IPS-NIHi7 (cell line): ENCODE results near the gene CDADC1.
A peak's percentile ranks its signal among the peaks of the same experiment; 100 is the strongest.

Source experiments
- DNase-seq: peaks from one replicate; pipeline ENCODE4 v3.0.0; 2012; ENCODE audit warnings: mixed read lengths; ENCODE audit errors: extremely low spot score

CDADC1 gene

GRCh38 chr13:49247643-49248621 lies at the start of gene CDADC1:
Gene CDADC1 (plus strand): TSS chr13:49247925. CDS start chr13:49248038, 113 bp downstream.
- DNase-seq = peak; percentile 98

DNA sequence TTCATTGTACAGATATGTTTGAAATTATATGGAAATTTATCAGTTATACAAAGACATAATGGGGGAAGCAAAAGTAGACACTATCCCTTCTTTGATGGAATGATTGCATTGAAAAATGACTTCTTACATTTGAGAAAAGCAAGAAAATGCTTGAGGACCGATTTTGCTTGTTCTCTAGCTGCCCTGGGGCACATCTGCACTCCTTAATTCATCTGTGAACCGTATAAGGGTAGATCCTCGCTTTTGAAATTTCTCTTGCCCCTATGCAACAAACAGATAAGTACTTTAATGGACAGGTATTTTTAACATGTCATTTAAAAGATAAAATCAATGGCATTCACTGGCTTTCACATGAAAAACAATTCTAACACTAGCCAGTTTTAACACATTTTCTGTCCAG lies 41.1 kb upstream of the CDADC1 start:
- no peak for DNase-seq

- DNase-seq = no peak
These were observed 39.1 kb upstream of the CDADC1 start for GRCh38 chr13:49208619-49209018.

- no peak for DNase-seq
These were observed 37.6 kb upstream of the CDADC1 start for GRCh38 chr13:49210114-49210513.

- no peak for DNase-seq
These were observed 37.1 kb upstream of the CDADC1 start for GRCh38 chr13:49210669-49211068.

DNA sequence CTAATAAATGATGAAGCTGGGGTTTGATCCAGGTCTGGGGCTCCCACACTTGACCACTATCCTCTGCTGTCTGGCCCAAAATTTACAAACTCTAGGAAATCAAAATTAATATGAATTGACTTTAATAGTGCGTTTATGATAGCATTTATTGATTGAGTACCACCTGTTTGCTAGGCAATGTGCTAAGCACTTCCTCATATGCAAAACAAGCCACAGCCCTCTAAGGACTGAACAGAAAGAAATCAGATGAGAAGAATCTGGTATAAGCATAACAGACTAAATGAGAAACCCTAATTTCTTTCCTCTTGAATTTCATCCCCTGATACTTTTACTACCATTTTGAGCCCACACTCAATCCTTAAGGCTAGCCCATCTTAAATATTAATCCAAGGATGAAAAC lies 34.2 kb upstream of the CDADC1 start:
- DNase-seq = no peak

GRCh38 chr13:49213997-49214916 lies 33.5 kb upstream of the CDADC1 start:
- no peak for DNase-seq

DNA sequence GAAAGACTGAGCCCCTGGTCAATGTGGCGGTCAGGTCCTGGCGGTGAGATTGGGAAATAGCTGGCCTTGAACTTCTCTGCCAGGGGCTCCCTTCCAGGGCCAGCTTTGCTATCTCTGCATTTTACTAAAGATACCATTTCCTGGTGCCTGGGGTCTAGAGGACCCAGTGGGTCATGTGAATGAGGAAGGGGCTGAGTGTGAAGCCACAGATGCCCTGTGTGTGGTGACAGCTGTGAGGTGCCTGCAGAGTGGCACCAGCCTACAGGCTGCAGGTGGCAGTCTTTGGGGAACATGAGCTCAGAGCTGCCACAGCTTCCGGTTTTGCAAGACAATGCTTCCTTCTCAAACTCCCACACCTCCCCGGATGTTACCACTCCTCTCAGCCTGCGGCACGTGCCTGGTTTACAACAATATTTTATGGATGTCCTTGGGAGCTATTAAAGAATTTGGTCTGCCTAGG lies 32.8 kb upstream of the CDADC1 start:
- peak; percentile 63 for DNase-seq

DNA sequence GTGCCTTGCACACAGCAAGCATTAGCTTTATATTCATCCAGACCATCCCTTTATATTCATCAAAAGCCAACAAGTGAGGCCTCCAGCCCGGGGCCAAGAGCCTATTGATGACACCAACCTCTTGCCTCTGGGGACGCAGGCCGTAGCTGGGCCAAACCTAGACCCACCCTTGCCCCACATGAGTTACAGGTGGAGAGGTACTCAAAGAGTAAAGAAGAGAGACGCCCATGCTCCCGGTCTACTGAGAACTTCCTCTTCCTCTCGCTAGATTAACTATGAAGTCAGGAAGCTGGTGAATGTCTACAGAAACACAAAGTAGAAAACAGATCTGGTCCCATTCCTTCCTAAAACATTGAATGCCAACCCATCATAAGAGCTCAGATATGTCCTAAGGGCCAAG lies 31.4 kb upstream of the CDADC1 start:
- DNase-seq = no peak

- DNase-seq = peak; percentile 11
These were observed 29.7 kb upstream of the CDADC1 start for GRCh38 chr13:49217962-49218492.

DNA sequence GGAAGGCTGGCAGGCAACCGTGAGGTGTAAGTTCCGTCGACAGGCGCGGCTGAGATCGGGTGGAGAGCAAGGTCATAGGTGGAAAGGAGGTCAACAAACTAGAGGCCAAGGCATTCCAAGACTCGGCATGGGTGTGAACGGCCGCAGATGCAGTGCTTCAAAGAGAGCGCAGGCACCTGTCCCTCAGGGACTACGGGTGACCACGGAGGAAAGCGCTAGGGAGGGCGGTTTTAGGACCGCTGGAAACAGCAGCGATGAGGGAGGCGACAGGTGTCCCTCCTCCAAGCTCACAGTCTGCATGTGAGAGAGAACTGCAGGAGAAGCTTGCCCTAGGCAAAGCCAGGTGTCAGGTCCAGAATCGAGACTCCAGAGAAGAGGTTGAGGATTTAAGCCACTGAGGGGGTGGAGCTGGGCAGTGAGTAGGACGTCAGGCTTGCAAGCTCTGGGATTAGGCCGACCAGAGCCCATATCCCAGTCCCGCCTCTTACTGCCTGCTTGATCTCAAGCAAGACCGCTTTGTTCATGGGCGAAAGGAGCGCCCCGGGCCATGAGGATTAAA lies 29.2 kb upstream of the CDADC1 start:
- DNase-seq = peak; percentile 47

DNA sequence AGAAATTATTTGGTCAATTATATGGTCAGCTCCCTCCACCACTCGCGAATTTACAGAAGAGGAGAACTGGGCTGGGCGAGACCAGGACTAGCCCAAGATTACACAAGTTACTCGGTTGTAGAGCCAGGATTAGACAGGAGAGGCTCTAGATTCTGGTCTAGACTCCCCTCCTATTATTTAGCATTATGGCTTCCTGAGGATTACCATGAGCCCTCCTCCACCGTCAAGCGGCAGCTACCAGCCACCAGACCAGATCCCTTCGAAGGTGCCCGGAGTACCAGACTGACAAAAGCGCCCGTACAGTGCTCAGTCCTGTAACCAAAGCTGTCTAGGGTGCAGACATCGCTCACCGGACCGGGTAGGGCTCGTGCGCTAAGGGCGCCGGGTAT lies 28.1 kb upstream of the CDADC1 start:
- DNase-seq = no peak

- DNase-seq = peak; percentile 75
These were observed 27.5 kb upstream of the CDADC1 start, which contains the start of gene MLNR for GRCh38 chr13:49220036-49220855. Gene MLNR (plus strand): TSS chr13:49220338. CDS start chr13:49220338, 0 bp downstream.

DNA sequence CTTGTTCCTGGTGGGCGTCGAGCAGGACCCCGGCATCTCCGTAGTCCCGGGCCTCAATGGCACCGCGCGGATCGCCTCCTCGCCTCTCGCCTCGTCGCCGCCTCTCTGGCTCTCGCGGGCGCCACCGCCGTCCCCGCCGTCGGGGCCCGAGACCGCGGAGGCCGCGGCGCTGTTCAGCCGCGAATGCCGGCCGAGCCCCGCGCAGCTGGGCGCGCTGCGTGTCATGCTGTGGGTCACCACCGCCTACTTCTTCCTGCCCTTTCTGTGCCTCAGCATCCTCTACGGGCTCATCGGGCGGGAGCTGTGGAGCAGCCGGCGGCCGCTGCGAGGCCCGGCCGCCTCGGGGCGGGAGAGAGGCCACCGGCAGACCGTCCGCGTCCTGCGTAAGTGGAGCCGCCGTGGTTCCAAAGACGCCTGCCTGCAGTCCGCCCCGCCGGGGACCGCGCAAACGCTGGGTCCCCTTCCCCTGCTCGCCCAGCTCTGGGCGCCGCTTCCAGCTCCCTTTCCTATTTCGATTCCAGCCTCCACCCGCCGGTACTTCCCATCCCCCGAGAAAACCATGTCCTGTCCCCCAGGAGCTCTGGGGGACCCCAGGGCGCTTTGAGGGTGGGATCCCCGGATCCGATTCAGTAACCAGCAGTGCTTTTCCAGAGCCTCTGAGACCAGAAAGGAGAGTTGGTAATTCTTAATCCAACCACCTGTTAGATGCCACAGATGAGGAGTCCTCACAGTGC lies 26.7 kb upstream of the CDADC1 start:
- DNase-seq = peak; percentile 49

DNA sequence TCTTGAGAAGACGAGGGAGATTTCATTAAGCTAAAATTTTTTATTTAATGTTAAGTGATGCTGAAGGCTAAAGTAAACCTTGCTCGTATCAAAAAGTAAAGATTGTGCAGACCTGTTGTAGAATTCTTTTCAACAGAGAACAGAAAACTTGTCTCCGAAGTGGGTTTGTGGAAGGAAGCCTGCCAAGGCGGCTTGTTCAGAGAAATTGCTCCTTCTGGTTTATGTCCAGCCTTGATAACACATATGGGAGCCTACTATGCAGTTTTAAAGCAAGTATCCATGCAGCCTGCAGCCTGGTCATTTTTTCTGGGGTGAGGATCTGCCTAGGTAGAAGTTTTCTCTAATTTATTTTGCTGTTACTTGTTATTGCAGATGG lies 26.1 kb upstream of the CDADC1 start:
- DNase-seq = no peak

DNA sequence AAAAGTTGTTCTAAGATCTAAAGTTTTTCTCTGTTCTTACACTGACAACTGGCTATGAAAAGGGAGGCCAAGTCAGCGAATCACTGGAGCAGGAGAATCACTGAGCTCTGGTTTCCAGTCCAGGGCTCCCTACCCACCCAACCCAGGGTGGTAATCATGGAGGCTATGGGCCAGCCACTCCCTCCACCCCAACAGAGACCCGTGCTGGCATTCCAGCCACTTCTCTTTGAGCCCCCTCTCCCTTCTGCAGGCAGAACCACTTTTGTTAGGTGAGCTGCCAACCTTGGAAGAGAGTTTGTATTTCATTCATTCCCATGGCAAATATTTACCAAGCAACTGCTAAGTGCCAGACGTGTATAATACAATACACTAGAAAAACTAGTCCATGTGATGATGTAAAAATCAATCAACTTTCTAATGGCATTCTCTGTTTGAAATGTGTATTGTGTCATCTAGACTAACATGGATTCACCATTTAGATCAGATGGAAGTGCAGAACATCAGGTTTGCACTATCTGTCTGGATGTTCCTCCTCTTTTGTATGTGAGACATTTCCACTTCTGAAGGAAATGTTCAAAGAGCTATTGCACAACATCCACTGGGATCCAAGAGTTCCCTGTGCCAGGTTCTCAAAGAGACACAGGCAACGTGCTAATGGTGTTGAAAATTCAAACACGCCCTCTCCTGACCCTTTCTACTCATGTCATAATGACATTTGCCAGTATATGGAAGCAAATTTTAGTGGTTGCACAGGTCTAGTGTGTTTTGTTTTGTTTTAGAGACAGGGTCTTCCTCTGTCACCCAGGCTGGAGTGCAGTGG lies 22.3 kb upstream of the CDADC1 start:
- no peak for DNase-seq

DNA sequence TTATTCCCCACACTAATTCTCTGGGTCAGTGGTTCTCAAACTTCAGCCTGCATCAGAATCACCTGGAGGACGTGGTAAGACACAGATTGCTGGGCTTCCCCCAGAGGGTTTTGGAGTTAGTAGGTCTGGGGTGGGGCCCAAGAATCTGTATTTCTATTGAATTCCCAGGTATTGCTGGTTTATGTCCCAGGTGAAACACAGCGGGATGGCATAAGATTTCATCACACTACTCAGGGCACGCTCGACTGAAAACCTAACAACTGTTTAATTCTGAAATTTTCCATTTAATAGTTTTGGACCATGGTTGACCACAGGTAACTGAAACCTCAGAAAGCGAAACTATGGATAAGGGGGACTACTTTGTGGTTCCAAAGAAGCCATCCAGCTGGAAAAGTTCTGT lies 21.1 kb upstream of the CDADC1 start:
- no peak for DNase-seq

GRCh38 chr13:49234741-49235140 lies 13.0 kb upstream of the CDADC1 start:
- no peak for DNase-seq

DNA sequence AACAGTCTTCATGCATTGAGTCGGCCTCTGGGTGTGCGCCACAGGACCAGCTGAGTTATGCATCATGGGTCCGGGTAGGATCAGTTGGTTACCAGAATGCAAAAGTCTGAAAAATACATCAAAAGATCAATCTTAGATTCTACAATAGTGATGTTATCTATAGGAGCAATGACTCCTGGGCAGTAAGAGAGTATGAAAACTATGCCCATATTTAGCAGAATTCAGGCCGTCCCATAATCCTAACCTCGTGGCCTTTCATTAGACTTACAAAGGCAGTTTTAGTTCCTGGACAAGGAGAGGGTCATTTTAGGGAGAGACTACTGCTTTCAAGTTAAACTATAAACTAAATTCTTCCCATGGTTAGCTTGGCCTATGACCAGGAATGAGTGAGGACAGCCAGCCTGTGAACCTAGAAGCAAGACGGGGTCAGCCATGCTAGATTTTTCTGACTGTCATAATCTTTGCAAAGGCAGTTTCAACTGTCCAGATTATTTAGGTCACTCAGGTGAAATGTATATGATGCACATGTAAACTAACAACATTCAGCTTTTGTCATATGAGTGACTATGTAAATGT lies 11.8 kb upstream of the CDADC1 start:
- DNase-seq = no peak
